Esophagus muscularis mucosa (tissue), 4 donors: ENCODE measurements around the gene GNB3. TPM values are rescaled to one million over a fixed set of nuclear protein-coding genes. Genes with fewer than 3 reads are reported as not detected.

Source experiments
- DNase-seq: peaks from one replicate; pipeline ENCODE4 v3.0.0-alpha.2; 2017; ENCODE audit errors: extremely low spot score
- H3K27ac ChIP-seq, 4 donors: fragments of 200-600 bp; sonication (generic); replicated peaks in 1 of 4; 1 replicate in 3 of 4; 2 replicates in 1 of 4; pipeline ENCODE4 v1.5.1; 2016 to 2019; ENCODE audit warnings: mild to moderate bottlenecking in 1 of 4
- H3K27me3 ChIP-seq, 4 donors: fragments of 200-600 bp; sonication (generic); one replicate each; pipeline versions ENCODE4 v1.5.1 to v1.6.0; 2016 to 2019
- H3K36me3 ChIP-seq, 4 donors: fragments of 200-600 bp; sonication (generic); one replicate each; pipeline ENCODE4 v1.5.1; 2016 to 2019
- H3K4me1 ChIP-seq, 4 donors: fragments of 200-600 bp; sonication (generic); one replicate each; pipeline ENCODE4 v1.5.1; 2016 to 2019
- H3K4me3 ChIP-seq, 4 donors: fragments of 200-600 bp; sonication (generic); 1 replicate in 2 of 4; 2 replicates in 2 of 4; pipeline ENCODE4 v1.5.1; 2016 to 2019; ENCODE audit warnings: mild to moderate bottlenecking in 4 of 4, moderate library complexity in 1 of 4
- H3K9me3 ChIP-seq, 4 donors: fragments of 200-600 bp; sonication (generic); 1 replicate in 3 of 4; 2 replicates in 1 of 4; pipeline ENCODE4 v1.5.1; 2016 to 2019
- CTCF ChIP-seq, 3 experiments: fragments of 200-600 bp in 2 of 3; fragments of 450-650 bp in 1 of 3; sonication (generic) in 2 of 3; IDR thresholded peaks; one replicate each; pipeline ENCODE4 v1.5.1; 2017 to 2019; ENCODE audit warnings: antibody characterized with exemption in 3 of 3, mild to moderate bottlenecking in 2 of 3, moderate library complexity in 1 of 3
- EP300 ChIP-seq: sonication (generic); formaldehyde crosslinking; IDR thresholded peaks from one replicate; pipeline ENCODE4 v1.6.1; 2017; ENCODE audit warnings: antibody characterized with exemption
- POLR2A ChIP-seq: fragments of 450-650 bp; IDR thresholded peaks from one replicate; pipeline ENCODE4 v1.6.1; 2017; ENCODE audit warnings: antibody characterized with exemption, moderate library complexity, mild to moderate bottlenecking, low read depth
- POLR2AphosphoS5 ChIP-seq, 2 donors: sonication (generic); formaldehyde crosslinking; IDR thresholded peaks; one replicate each; pipeline ENCODE4 v1.6.1; 2017; ENCODE audit warnings: antibody characterized with exemption in 2 of 2
- WGBS: methylation state at CpG from one replicate; pipeline ENCODE4 v1.1.5; 2018; 5-methylcytosine and 5-hydroxymethylcytosine counted together
- intact Hi-C: fragments of 100-400 bp; cut with DNase I; formaldehyde crosslinking; loops from one replicate; pipeline ENCODE4 v1.15.1; 2023
- total RNA-seq, 4 donors: library from RNA; depleted of rRNA; stranded (reverse); fragments of >200 nt; gene quantifications; one replicate each; pipeline versions ENCODE4 v1.1.0 to v1.2.1, GENCODE V29; 2016

The GNB3 gene
- total RNA-seq, 4 donors from 2014 or later: 0.39 to 1.7 (median 0.46) TPM

DNA sequence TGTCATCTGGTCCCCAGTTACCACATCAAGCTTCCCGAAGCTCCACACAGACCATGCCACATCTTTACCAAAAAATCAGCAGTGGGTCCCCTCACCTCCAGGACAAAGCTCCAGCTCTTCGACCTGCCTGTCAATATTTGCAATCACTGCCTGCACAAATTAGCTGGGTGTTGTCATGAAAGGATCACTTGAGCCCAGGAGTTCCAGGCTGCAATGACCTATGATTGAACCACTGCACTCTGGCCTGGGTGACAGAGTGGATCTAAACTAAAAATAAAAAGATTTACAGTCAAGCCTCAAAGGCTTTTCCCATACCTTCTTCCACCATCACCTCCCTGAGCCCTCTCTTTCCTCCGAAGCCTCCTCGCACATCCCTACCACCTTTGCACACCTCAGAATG is 44.1 kb upstream of the GNB3 start:
- WGBS: 93% methylated on average over 4 of the region's 4 CpGs
- H3K27me3 ChIP-seq: peaks cover 0 to 5% (median 0%) of the 10 kb centered on the region in 4 donors
- H3K9me3 ChIP-seq: no peaks in the 10 kb centered on the region
- intact Hi-C loops: no loop called here
- TF ChIP-seq POLR2A (no peak), CTCF (IDR thresholded peaks at IDR 0.05) (no peak), EP300 (no peak), POLR2AphosphoS5 (IDR thresholded peaks at IDR 0.05) (no peak)
- H3K4me1 ChIP-seq: peaks cover 0 to 12% (median 6%) of the 10 kb centered on the region in 4 donors
- DNase-seq: no peak
- H3K27ac ChIP-seq: no peak overlapping the region
- H3K4me3 ChIP-seq: no peak overlapping the region
- no peaks in the 10 kb centered on the region for H3K36me3 ChIP-seq

GRCh38 chr12:6799147-6799546 is 41.6 kb upstream of the GNB3 start:
- no peak overlapping the region for H3K4me3 ChIP-seq
- H3K9me3 ChIP-seq: no peaks in the 10 kb centered on the region
- peaks cover 0 to 5% (median 0%) of the 10 kb centered on the region in 4 donors for H3K27me3 ChIP-seq
- intact Hi-C loops: no loop called here
- TF ChIP-seq POLR2A: no peak
- no peak for TF ChIP-seq CTCF (IDR thresholded peaks at IDR 0.05)
- no peak for TF ChIP-seq POLR2AphosphoS5 (IDR thresholded peaks at IDR 0.05)
- TF ChIP-seq EP300: no peak
- 94% methylated on average over 5 of the region's 5 CpGs for WGBS
- DNase-seq: no peak
- no peaks in the 10 kb centered on the region for H3K4me1 ChIP-seq
- H3K36me3 ChIP-seq: no peaks in the 10 kb centered on the region
- H3K27ac ChIP-seq: no peak overlapping the region

- Histone ChIP-seq H3K4me1 (no peaks in the 10 kb centered on the region), H3K36me3 (no peaks in the 10 kb centered on the region), H3K9me3 (no peaks in the 10 kb centered on the region), H3K27me3 (no peaks in the 10 kb centered on the region), H3K4me3 (no peak overlapping the region), H3K27ac (no peak overlapping the region)
- DNase-seq: no peak
- 83% methylated on average over 1 of the region's 1 CpG for WGBS
- TF ChIP-seq POLR2A (no peak), POLR2AphosphoS5 (IDR thresholded peaks at IDR 0.05) (no peak), CTCF (IDR thresholded peaks at IDR 0.05) (no peak), EP300 (no peak)
- intact Hi-C loops: no loop called here
Observed at GRCh38 chr12:6807170-6807569, 33.6 kb upstream of the GNB3 start.

DNA sequence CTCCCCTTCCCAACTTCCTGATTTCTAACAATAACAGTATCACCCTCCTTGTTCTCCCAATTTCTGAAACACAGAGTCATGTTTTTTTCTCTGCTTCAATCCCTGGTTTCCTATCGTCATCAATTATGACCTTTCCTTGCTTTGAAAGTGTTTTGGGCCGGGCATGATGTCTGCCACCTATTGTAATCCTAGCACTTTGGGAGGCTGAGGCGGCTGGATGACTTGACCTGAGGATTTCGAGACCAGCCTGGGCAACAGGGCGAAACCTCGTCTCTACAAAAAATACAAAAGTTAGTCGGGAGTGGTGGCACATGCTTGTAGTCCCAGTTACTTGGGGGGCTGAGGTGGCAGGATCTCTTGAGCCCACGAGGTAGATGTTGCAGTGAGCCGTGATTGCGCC is 31.7 kb upstream of the GNB3 start:
- H3K27me3 ChIP-seq: no peaks in the 10 kb centered on the region
- no peaks in the 10 kb centered on the region for H3K36me3 ChIP-seq
- no peaks in the 10 kb centered on the region for H3K9me3 ChIP-seq
- intact Hi-C loops: no loop called here
- no peak overlapping the region for H3K4me3 ChIP-seq
- H3K27ac ChIP-seq: no peak overlapping the region
- no peak for DNase-seq
- TF ChIP-seq POLR2AphosphoS5 (IDR thresholded peaks at IDR 0.05): no peak
- no peaks in the 10 kb centered on the region for H3K4me1 ChIP-seq
- 79% methylated on average over 10 of the region's 10 CpGs for WGBS

DNA sequence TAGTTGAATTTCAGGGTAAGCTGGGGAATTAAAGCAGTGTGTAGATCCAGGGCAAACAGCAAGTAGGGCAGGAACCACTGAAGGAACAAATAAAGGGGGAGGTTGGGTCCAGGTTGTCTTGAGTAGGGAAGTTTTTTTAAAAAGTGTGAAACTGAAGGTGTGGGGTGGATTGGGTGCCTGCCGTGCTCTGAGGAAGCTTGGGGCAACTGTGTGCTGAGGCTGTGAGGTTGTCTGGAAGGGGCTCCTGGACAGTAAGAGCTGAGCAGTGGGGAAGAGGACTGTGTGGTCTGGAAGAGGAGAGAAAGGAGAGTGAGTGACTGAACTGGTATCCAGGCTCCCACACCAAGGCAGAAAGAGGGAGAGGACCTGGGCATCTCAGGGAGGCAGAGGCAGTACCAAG is 30.0 kb upstream of the GNB3 start:
- no peak overlapping the region for H3K4me3 ChIP-seq
- no peak for TF ChIP-seq POLR2A
- no peak for TF ChIP-seq POLR2AphosphoS5 (IDR thresholded peaks at IDR 0.05)
- TF ChIP-seq CTCF (IDR thresholded peaks at IDR 0.05): no peak
- TF ChIP-seq EP300: no peak
- intact Hi-C loops: no loop called here
- DNase-seq: no peak
- peaks cover 0 to 5% (median 0%) of the 10 kb centered on the region in 4 donors for H3K27me3 ChIP-seq
- H3K27ac ChIP-seq: no peak overlapping the region
- H3K4me1 ChIP-seq: no peaks in the 10 kb centered on the region
- no peaks in the 10 kb centered on the region for H3K36me3 ChIP-seq
- no peaks in the 10 kb centered on the region for H3K9me3 ChIP-seq
- 76% methylated on average over 1 of the region's 1 CpG for WGBS
